B cell (primary cell): ENCODE data around the gene POLE. TPM values are rescaled to one million over a fixed set of nuclear protein-coding genes. Genes with fewer than 3 reads are reported as not detected.

Experiments
- ATAC-seq: fragments of 200-7000 bp; cut with Tn5 transposase; one replicate; pipeline ENCODE4 v1.10.0; 2021; ENCODE audit warnings: low read depth, mild to moderate bottlenecking, moderate number of reproducible peaks, moderate library complexity
- CTCF ChIA-PET: fragments of 350-600 bp; sonication (Branson Sonifier 250); formaldehyde crosslinking; loops from one replicate; lab custom pipeline; 2021; ENCODE audit warnings: antibody characterized with exemption, inconsistent platforms; lab: Charles Lee
- POLR2A ChIA-PET: fragments of 350-600 bp; sonication (Branson Sonifier 250); formaldehyde crosslinking; loops from one replicate; lab custom pipeline; 2021; ENCODE audit warnings: antibody characterized with exemption; lab: Charles Lee
- DNase-seq: peaks from one replicate; pipeline ENCODE4 v3.0.0; 2013
- H2AFZ ChIP-seq: 2 replicates; pipeline ENCODE4 v1.6.1; 2012; ENCODE audit warnings: mild to moderate bottlenecking, low read depth, low read length; ENCODE audit not compliant: insufficient read depth, poor library complexity, severe bottlenecking
- H3K27ac ChIP-seq, 2 donors: 1 replicate in 1 of 2; 2 replicates in 1 of 2; pipeline ENCODE4 v1.5.1; 2012 to 2013; ENCODE audit warnings: low read length in 2 of 2, mild to moderate bottlenecking in 2 of 2, moderate library complexity in 1 of 2
- H3K27me3 ChIP-seq, 4 experiments: fragments of 200-600 bp in 1 of 4; sonication (generic) in 1 of 4; replicated peaks in 1 of 4; 1 replicate in 2 of 4; 2 replicates in 2 of 4; pipeline versions ENCODE4 v1.6.1 to v1.7.0; 2013 to 2016; ENCODE audit warnings: low read length in 3 of 4, mild to moderate bottlenecking in 2 of 4, mixed read lengths in 1 of 4, moderate library complexity in 1 of 4; ENCODE audit not compliant: insufficient read depth in 4 of 4, control insufficient read depth in 3 of 4; ENCODE audit errors: control extremely low read depth in 1 of 4
- H3K36me3 ChIP-seq, 2 experiments: replicated peaks in 1 of 2; 1 replicate in 1 of 2; 2 replicates in 1 of 2; pipeline versions ENCODE4 v1.6.1 to v1.7.1; 2013; ENCODE audit warnings: low read length in 1 of 2; ENCODE audit not compliant: insufficient read depth in 2 of 2, control insufficient read depth in 1 of 2; ENCODE audit errors: control extremely low read depth in 1 of 2, extremely low read depth in 1 of 2
- H3K4me1 ChIP-seq, 2 donors: fragments of 200-600 bp in 1 of 2; sonication (generic) in 1 of 2; 1 replicate in 1 of 2; 2 replicates in 1 of 2; pipeline versions ENCODE4 v1.5.1 to v1.6.1; 2013 to 2017; ENCODE audit warnings: low read length in 2 of 2; ENCODE audit not compliant: control insufficient read depth in 2 of 2, insufficient read depth in 2 of 2
- H3K4me2 ChIP-seq: replicated peaks from 2 replicates; pipeline ENCODE3; 2012; ENCODE audit warnings: mild to moderate bottlenecking, low read depth, low read length; ENCODE audit not compliant: poor library complexity, severe bottlenecking
- H3K4me3 ChIP-seq, 5 experiments: fragments of 200-600 bp in 1 of 5; sonication (generic) in 1 of 5; 1 replicate in 3 of 5; 2 replicates in 2 of 5; pipeline versions ENCODE4 v1.5.1 to v1.7.0; 2011 to 2016; ENCODE audit warnings: low read length in 4 of 5, mild to moderate bottlenecking in 4 of 5, low read depth in 2 of 5, control low read depth in 1 of 5, moderate library complexity in 1 of 5; ENCODE audit not compliant: insufficient read depth in 1 of 5; ENCODE audit errors: control extremely low read depth in 1 of 5, extremely low read depth in 1 of 5
- H3K79me2 ChIP-seq: fragments of 200-600 bp; sonication (generic); one replicate; pipeline ENCODE4 v1.6.0; 2016; ENCODE audit warnings: low read length; ENCODE audit not compliant: control insufficient read depth, insufficient read depth
- H3K9ac ChIP-seq: fragments of 200-600 bp; sonication (generic); 2 replicates; pipeline ENCODE4 v1.6.1; 2017; ENCODE audit warnings: mild to moderate bottlenecking, low read length, moderate library complexity
- H3K9me3 ChIP-seq, 3 donors: one replicate each; pipeline versions ENCODE4 v1.6.1 to v1.7.1; 2013; ENCODE audit warnings: low read length in 2 of 3; ENCODE audit not compliant: control insufficient read depth in 2 of 3, insufficient read depth in 1 of 3; ENCODE audit errors: control extremely low read depth in 1 of 3
- H4K20me1 ChIP-seq: 2 replicates; pipeline ENCODE4 v1.6.0; 2012; ENCODE audit warnings: mild to moderate bottlenecking, low read length; ENCODE audit not compliant: insufficient read depth, control insufficient read depth, poor library complexity, severe bottlenecking
- H3K27ac Mint-ChIP-seq: one replicate; pipeline ENCODE4 v1.8.0; 2021; ENCODE audit warnings: mixed read lengths
- H3K27me3 Mint-ChIP-seq: one replicate; pipeline ENCODE4 v1.8.0; 2021; ENCODE audit warnings: mixed read lengths
- H3K4me1 Mint-ChIP-seq: one replicate; pipeline ENCODE4 v1.8.0; 2021; ENCODE audit warnings: mixed read lengths
- H3K4me3 Mint-ChIP-seq: one replicate; pipeline ENCODE4 v1.8.0; 2021; ENCODE audit warnings: mixed read lengths
- H3K9me3 Mint-ChIP-seq: one replicate; pipeline ENCODE4 v1.8.0; 2022; ENCODE audit warnings: mixed read lengths; ENCODE audit not compliant: insufficient read depth
- CTCF ChIP-seq: fragments of 200-600 bp; IDR thresholded peaks from one replicate; pipeline ENCODE4 v1.8.0; 2022; ENCODE audit warnings: antibody characterized with exemption, mild to moderate bottlenecking
- EZH2 ChIP-seq: IDR thresholded peaks from 2 replicates; pipeline ENCODE4 v1.6.1; 2012; ENCODE audit warnings: borderline replicate concordance, low read depth, mild to moderate bottlenecking, moderate library complexity, low read length; ENCODE audit not compliant: insufficient read depth, poor library complexity, severe bottlenecking
- WGBS: methylation state at CpG from one replicate; pipeline ENCODE4 v1.1.5; 2013; ENCODE audit warnings: missing lambda C conversion rate; ENCODE audit not compliant: insufficient coverage; 5-methylcytosine and 5-hydroxymethylcytosine counted together
- intact Hi-C: fragments of 100-400 bp; cut with micrococcal nuclease; formaldehyde crosslinking; loops from one replicate; pipeline ENCODE4 v1.10.0; 2022
- polyA plus RNA-seq: library from polyadenylated mRNA; depleted of rRNA; stranded (reverse); fragments of >200 nt; gene quantifications from 2 replicates; pipeline ENCODE4 v1.2.3, GENCODE V29; 2012
- total RNA-seq, 2 donors: library from RNA; stranded (reverse); fragments of 120-200 nt in 1 of 2; gene quantifications; 1 replicate in 1 of 2; 2 replicates in 1 of 2; pipeline versions ENCODE4 v1.2.3 to v1.2.4, GENCODE V29; 2013 to 2022

The POLE gene
- total and polyA plus RNA-seq, 2 donors (not counting 1 experiment from before 2014, with no cell fraction given), result 32.0 to 62.0 TPM

GRCh38 chr12:132673288-132674179 lies 13.6 kb downstream of the POLE start:
- H3K27ac Mint-ChIP-seq, result no peak overlapping the region
- no peak overlapping the region for H3K9ac ChIP-seq
- no peaks in the 10 kb centered on the region for H3K27me3 Mint-ChIP-seq
- H3K79me2 ChIP-seq, result no peaks in the 10 kb centered on the region
- H3K4me3 ChIP-seq, result no peak overlapping the region
- H4K20me1 ChIP-seq, result no peaks in the 10 kb centered on the region
- no peak overlapping the region for H3K27ac ChIP-seq
- ATAC-seq, result no peak
- no peak overlapping the region for H3K4me3 Mint-ChIP-seq
- no peaks in the 10 kb centered on the region for H3K9me3 Mint-ChIP-seq
- TF ChIP-seq CTCF, result no peak
- TF ChIP-seq EZH2, result no peak
- H3K4me2 ChIP-seq, result no peak overlapping the region
- ChIA-PET POLR2A (no interaction called here), CTCF (no interaction called here)
- WGBS, result 93% methylated on average over 23 of the region's 27 CpGs
- no peaks in the 10 kb centered on the region for H3K27me3 ChIP-seq
- H3K9me3 ChIP-seq, result no peaks in the 10 kb centered on the region
- H3K4me1 ChIP-seq, result no peaks in the 10 kb centered on the region
- peaks cover 0 to 38% of the 10 kb centered on the region in 2 experiments for H3K36me3 ChIP-seq
- H3K4me1 Mint-ChIP-seq, result no peaks in the 10 kb centered on the region
- H2AFZ ChIP-seq, result no peak overlapping the region
- intact Hi-C loops, result no loop called here
- no peak for DNase-seq

- DNase-seq (no peak), ATAC-seq (no peak)
- Histone ChIP-seq H3K27ac (no peak overlapping the region), H3K4me3 (no peak overlapping the region), H3K4me2 (no peak overlapping the region), H3K9me3 (no peaks in the 10 kb centered on the region), H3K79me2 (no peaks in the 10 kb centered on the region), H3K36me3 (peaks cover 0 to 44% of the 10 kb centered on the region in 2 experiments), H3K4me1 (no peaks in the 10 kb centered on the region), H4K20me1 (no peaks in the 10 kb centered on the region), H3K27me3 (no peaks in the 10 kb centered on the region), H3K9ac (no peak overlapping the region), H2AFZ (no peak overlapping the region)
- Mint-ChIP-seq H3K4me1 (no peaks in the 10 kb centered on the region), H3K27me3 (no peaks in the 10 kb centered on the region), H3K4me3 (no peak overlapping the region), H3K9me3 (no peaks in the 10 kb centered on the region), H3K27ac (no peak overlapping the region)
- CTCF ChIA-PET, result no interaction called here
- intact Hi-C loops, result no loop called here
- WGBS, result 91% methylated on average over 9 of the region's 12 CpGs
- POLR2A ChIA-PET, result no interaction called here
- no peak for TF ChIP-seq EZH2
- TF ChIP-seq CTCF, result no peak
These were observed 14.5 kb downstream of the POLE start for GRCh38 chr12:132672678-132673077.
